ENCODE measurements around the gene VPS35. TPM values are rescaled to one million over a fixed set of nuclear protein-coding genes. Genes with fewer than 3 reads are reported as not detected.

Gene VPS35
- total RNA-seq, 1 donor from 2014 or later: 103 TPM

DNA sequence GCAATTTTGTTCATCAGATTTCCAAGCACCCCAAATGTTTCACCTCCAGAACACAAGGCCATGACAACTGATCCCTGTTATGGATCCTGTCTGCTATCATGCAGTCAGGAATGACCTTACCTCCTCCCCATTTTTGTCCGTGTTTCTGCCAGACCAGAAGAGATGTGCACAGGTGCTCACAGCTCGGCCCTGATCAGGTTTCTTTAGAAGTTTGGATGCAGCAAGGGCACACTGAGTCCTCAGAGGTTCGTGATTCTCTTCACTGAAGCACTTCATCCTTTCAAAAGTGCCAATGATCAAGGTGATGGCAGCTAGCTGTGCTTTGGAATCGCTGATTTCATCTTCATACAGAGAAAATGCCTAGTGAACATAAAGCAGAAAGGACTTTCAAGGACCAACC, 26.9 kb downstream of the VPS35 start:
- Mint-ChIP-seq H3K27me3 (ENCODE audit: unreplicated experiment) (no peaks in the 10 kb centered on the region), H3K4me3 (ENCODE audit: unreplicated experiment) (no peak overlapping the region), H3K36me3 (ENCODE audit: unreplicated experiment) (peaks cover 45% of the 10 kb centered on the region), H3K4me1 (ENCODE audit: unreplicated experiment) (no peaks in the 10 kb centered on the region), H3K27ac (ENCODE audit: unreplicated experiment) (no peak overlapping the region), H3K9me3 (ENCODE audit: unreplicated experiment) (no peaks in the 10 kb centered on the region)
- no peak for DNase-seq (ENCODE audit: extremely low spot score, unreplicated experiment)
- TF ChIP-seq, protein P1, sequence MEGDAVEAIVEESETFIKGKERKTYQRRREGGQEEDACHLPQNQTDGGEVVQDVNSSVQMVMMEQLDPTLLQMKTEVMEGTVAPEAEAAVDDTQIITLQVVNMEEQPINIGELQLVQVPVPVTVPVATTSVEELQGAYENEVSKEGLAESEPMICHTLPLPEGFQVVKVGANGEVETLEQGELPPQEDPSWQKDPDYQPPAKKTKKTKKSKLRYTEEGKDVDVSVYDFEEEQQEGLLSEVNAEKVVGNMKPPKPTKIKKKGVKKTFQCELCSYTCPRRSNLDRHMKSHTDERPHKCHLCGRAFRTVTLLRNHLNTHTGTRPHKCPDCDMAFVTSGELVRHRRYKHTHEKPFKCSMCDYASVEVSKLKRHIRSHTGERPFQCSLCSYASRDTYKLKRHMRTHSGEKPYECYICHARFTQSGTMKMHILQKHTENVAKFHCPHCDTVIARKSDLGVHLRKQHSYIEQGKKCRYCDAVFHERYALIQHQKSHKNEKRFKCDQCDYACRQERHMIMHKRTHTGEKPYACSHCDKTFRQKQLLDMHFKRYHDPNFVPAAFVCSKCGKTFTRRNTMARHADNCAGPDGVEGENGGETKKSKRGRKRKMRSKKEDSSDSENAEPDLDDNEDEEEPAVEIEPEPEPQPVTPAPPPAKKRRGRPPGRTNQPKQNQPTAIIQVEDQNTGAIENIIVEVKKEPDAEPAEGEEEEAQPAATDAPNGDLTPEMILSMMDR (IDR thresholded peaks at IDR 0.05): no peak

DNA sequence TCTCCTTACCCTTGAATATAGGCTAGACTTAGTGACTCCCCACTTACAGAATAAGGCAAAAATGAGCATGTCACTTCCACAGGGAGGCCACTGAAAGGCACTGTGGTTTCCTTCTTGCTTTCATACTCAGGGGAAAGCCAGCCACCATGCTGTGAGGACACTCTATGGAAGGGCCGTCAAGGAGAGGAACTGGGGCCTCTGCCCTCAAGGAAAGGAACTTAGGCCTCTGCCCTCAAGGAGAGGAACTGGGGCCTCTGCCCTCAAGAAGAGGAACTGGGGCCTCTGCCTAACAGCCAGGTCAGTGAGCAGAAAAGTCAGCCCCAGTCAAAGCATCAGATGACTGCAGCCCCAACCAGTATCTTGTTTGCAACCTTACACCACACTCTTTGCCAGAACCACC, 30.1 kb downstream of the VPS35 start:
- TF ChIP-seq, protein P1 (IDR thresholded peaks at IDR 0.05): no peak
- Mint-ChIP-seq H3K9me3 (ENCODE audit: unreplicated experiment) (no peaks in the 10 kb centered on the region), H3K4me1 (ENCODE audit: unreplicated experiment) (no peaks in the 10 kb centered on the region), H3K27ac (ENCODE audit: unreplicated experiment) (no peak overlapping the region), H3K27me3 (ENCODE audit: unreplicated experiment) (no peaks in the 10 kb centered on the region), H3K36me3 (ENCODE audit: unreplicated experiment) (peaks cover 30% of the 10 kb centered on the region), H3K4me3 (ENCODE audit: unreplicated experiment) (no peak overlapping the region)
- DNase-seq (ENCODE audit: extremely low spot score, unreplicated experiment): no peak

DNA sequence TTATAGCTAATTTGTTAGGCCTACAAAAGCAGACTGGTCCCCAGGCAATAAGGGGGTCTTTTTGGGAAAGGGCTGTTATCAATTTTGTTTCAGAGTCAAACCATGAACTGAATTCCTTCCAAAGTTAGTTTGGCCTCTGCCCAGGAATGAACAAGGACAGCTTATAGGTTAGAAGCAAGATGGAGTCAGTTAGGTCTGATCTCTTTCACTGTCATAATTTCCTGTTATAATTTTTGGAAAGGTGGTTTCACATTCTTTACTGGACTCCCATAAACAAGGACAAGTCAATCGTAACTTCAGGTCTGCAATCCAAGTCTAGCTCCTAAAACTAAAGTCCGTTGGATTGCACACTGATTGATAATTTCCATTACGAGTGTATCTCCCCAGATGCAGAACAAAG, 37.7 kb downstream of the VPS35 start:
- TF ChIP-seq, protein P1 (IDR thresholded peaks at IDR 0.05): no peak
- DNase-seq (ENCODE audit: extremely low spot score, unreplicated experiment): no peak
- Mint-ChIP-seq H3K4me1 (ENCODE audit: unreplicated experiment) (peaks cover 4% of the 10 kb centered on the region), H3K9me3 (ENCODE audit: unreplicated experiment) (no peaks in the 10 kb centered on the region), H3K36me3 (ENCODE audit: unreplicated experiment) (no peaks in the 10 kb centered on the region), H3K27ac (ENCODE audit: unreplicated experiment) (no peak overlapping the region), H3K27me3 (ENCODE audit: unreplicated experiment) (no peaks in the 10 kb centered on the region), H3K4me3 (ENCODE audit: unreplicated experiment) (no peak overlapping the region)

DNA sequence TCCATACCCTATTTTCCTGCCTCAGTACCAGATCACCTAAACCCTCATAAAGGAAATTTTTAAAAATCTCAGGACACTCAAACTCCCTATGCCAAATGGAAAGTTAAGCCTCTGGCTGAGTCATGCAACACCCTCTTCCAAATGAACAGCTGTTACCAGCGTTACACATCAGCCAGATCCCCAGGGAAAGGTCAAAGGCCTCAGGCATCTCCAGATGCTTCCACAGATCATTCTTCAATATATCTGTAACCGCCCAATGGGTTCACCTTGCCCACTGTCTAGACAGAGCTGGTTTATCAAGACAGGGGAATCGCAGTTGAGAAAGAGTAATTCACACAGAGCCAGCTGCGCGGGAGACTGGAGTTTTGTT, 38.7 kb downstream of the VPS35 start:
- H3K4me3 Mint-ChIP-seq (ENCODE audit: unreplicated experiment): no peak overlapping the region
- H3K36me3 Mint-ChIP-seq (ENCODE audit: unreplicated experiment): no peaks in the 10 kb centered on the region
- H3K27ac Mint-ChIP-seq (ENCODE audit: unreplicated experiment): no peak overlapping the region
- peaks cover 4% of the 10 kb centered on the region for H3K4me1 Mint-ChIP-seq (ENCODE audit: unreplicated experiment)
- H3K9me3 Mint-ChIP-seq (ENCODE audit: unreplicated experiment): no peaks in the 10 kb centered on the region
- DNase-seq (ENCODE audit: extremely low spot score, unreplicated experiment): no peak
- TF ChIP-seq, protein P1 (IDR thresholded peaks at IDR 0.05): no peak
- H3K27me3 Mint-ChIP-seq (ENCODE audit: unreplicated experiment): no peaks in the 10 kb centered on the region

DNA sequence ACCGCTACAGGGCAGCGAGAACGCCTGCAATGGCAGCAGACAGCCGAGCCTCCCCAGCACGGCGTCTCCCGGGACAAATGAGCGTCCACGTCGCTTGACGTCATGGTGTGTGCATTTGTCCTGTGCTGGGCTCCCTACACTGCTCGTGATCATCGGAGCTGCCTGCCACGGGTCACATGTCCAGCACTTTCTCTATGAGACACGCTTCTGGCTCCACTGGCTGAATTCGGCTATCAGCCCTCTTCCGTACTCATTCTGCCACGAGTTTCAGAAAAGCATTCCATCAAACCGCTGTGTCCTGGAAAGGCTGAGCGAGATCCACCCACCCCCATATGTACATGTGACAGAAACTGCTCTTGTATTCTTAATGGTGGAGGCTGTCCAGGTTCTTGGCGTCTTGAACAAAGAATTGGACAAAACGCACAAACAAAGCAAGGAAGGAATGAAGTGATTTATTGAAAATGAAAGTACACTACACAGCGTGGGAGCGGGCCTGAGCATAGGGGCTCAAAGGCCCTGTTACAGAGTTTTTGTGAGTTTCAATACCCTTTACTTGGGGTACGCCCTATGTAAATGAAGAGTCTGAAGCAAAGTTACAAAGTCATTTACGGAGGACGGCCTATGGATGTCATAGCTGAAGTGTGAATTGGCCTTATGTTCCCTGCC, 39.3 kb downstream of the VPS35 start:
- H3K4me3 Mint-ChIP-seq (ENCODE audit: unreplicated experiment): no peak overlapping the region
- H3K27ac Mint-ChIP-seq (ENCODE audit: unreplicated experiment): no peak overlapping the region
- H3K36me3 Mint-ChIP-seq (ENCODE audit: unreplicated experiment): no peaks in the 10 kb centered on the region
- DNase-seq (ENCODE audit: extremely low spot score, unreplicated experiment): no peak
- H3K27me3 Mint-ChIP-seq (ENCODE audit: unreplicated experiment): peaks cover 4% of the 10 kb centered on the region
- H3K9me3 Mint-ChIP-seq (ENCODE audit: unreplicated experiment): no peaks in the 10 kb centered on the region
- H3K4me1 Mint-ChIP-seq (ENCODE audit: unreplicated experiment): peaks cover 4% of the 10 kb centered on the region
- TF ChIP-seq, protein P1 (IDR thresholded peaks at IDR 0.05): no peak

Data from osteocyte (in vitro differentiated cells).